Measurements from ENCODE around the gene HYKK.

GRCh38 chr15:78506971-78507830, at the start of gene HYKK:
- no peak for TF ChIP-seq CTCF (IDR thresholded peaks at IDR 0.05)
- TF ChIP-seq EZH2 (IDR thresholded peaks at IDR 0.05; ENCODE audit: borderline replicate concordance, insufficient read depth, low read depth, low read length, poor library complexity, severe bottlenecking) = no peak
